Mucosa of rectum (tissue), 2 donors: ENCODE measurements around the gene TRAK2.

Experiments used
- H3K27ac ChIP-seq, 2 donors: one replicate each; pipeline ENCODE4 v1.7.0; 2013; ENCODE audit warnings: inconsistent platforms in 2 of 2, low read depth in 2 of 2, low read length in 2 of 2
- H3K27me3 ChIP-seq, 2 donors: one replicate each; pipeline ENCODE4 v1.7.0; 2013; ENCODE audit warnings: low read length in 2 of 2; ENCODE audit not compliant: control insufficient read depth in 2 of 2, insufficient read depth in 2 of 2
- H3K36me3 ChIP-seq, 2 donors: one replicate each; pipeline ENCODE4 v1.7.0; 2013; ENCODE audit warnings: low read length in 2 of 2; ENCODE audit not compliant: control insufficient read depth in 2 of 2, insufficient read depth in 2 of 2
- H3K4me1 ChIP-seq, 2 donors: one replicate each; pipeline ENCODE4 v1.7.0; 2013; ENCODE audit warnings: low read length in 2 of 2, mild to moderate bottlenecking in 1 of 2; ENCODE audit not compliant: control insufficient read depth in 2 of 2, insufficient read depth in 2 of 2
- H3K4me3 ChIP-seq, 2 donors: one replicate each; pipeline ENCODE4 v1.7.0; 2013; ENCODE audit warnings: low read length in 2 of 2
- H3K9ac ChIP-seq, 2 donors: one replicate each; pipeline ENCODE4 v1.7.0; 2013; ENCODE audit warnings: low read length in 2 of 2, low read depth in 1 of 2, mild to moderate bottlenecking in 1 of 2
- H3K9me3 ChIP-seq, 2 donors: one replicate each; pipeline ENCODE4 v1.7.0; 2013; ENCODE audit warnings: low read length in 2 of 2; ENCODE audit not compliant: control insufficient read depth in 2 of 2
- donor health status: healthy.
- donor health status: Normal muscosa, but diverticular disease.

Gene TRAK2

DNA sequence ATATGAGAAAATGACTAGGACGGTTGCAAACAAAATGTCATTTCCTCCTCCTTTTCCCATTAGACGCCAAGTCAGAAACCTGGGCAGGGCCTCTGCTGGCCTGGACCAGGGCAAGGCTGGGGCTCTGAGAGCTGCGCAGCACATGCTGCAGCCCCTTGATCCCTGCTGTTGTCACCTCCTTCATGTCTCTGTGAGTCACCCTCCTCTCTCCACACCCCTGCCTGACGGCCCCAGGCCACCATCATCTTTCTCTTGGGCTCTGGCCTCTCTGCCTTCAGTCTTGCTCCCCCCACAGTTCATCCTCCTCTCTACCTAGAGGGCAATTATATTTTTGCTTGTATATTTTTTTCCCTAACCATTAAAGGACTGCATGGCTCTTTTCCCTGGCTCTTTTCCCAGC, 104.1 kb downstream of the TRAK2 start:
- Histone ChIP-seq H3K27me3 (no peaks in the 10 kb centered on the region), H3K27ac (no peak overlapping the region), H3K4me1 (no peaks in the 10 kb centered on the region), H3K4me3 (no peak overlapping the region), H3K9me3 (no peaks in the 10 kb centered on the region), H3K9ac (no peak overlapping the region), H3K36me3 (peaks cover 3 to 5% of the 10 kb centered on the region in 2 donors)

DNA sequence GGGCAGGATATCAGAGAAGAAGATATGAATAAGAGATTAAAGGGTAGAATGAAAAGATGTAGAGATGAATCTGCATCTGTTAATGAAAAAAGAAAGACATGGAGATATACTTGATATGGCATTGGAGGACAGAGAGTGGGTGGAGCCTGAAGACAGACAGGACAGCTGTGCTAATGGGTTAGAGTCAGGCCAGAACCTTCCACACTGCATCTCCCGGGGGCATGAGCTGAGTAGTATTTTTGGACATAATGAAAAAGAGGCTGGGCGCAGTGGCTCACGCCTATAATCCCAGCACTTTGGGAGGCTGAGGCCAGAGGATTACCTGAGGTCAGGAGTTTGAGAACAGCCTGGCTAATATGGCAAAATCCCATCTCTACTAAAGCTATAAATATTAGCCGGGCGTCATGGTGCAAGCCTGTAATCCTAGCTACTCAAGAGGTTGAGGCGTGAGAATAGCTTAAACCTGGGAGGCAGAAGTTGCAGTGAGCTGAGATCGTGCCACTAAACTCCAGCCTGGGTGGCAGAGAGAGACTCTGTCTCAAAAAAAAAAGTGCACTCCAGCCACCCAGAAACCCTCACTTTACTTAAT, 105.5 kb downstream of the TRAK2 start:
- H3K36me3 ChIP-seq: peaks cover 3 to 5% of the 10 kb centered on the region in 2 donors
- H3K9me3 ChIP-seq: no peaks in the 10 kb centered on the region
- no peaks in the 10 kb centered on the region for H3K4me1 ChIP-seq
- no peak overlapping the region for H3K27ac ChIP-seq
- no peaks in the 10 kb centered on the region for H3K27me3 ChIP-seq
- no peak overlapping the region for H3K9ac ChIP-seq
- H3K4me3 ChIP-seq: no peak overlapping the region

- Histone ChIP-seq H3K27ac (no peak overlapping the region), H3K9ac (no peak overlapping the region), H3K4me1 (no peaks in the 10 kb centered on the region), H3K9me3 (no peaks in the 10 kb centered on the region), H3K4me3 (no peak overlapping the region), H3K36me3 (peaks cover 4 to 6% of the 10 kb centered on the region in 2 donors), H3K27me3 (no peaks in the 10 kb centered on the region)
Measured at GRCh38 chr2:201344663-201345366, 106.4 kb downstream of the TRAK2 start.

GRCh38 chr2:201343559-201343958, 107.7 kb downstream of the TRAK2 start:
- Histone ChIP-seq H3K27ac (no peak overlapping the region), H3K27me3 (no peaks in the 10 kb centered on the region), H3K9ac (no peak overlapping the region), H3K9me3 (no peaks in the 10 kb centered on the region), H3K36me3 (peaks cover 6 to 8% of the 10 kb centered on the region in 2 donors), H3K4me3 (no peak overlapping the region), H3K4me1 (no peaks in the 10 kb centered on the region)

- H3K27ac ChIP-seq: no peak overlapping the region
- no peak overlapping the region for H3K4me3 ChIP-seq
Measured at GRCh38 chr2:201342923-201343322, 108.3 kb downstream of the TRAK2 start.

DNA sequence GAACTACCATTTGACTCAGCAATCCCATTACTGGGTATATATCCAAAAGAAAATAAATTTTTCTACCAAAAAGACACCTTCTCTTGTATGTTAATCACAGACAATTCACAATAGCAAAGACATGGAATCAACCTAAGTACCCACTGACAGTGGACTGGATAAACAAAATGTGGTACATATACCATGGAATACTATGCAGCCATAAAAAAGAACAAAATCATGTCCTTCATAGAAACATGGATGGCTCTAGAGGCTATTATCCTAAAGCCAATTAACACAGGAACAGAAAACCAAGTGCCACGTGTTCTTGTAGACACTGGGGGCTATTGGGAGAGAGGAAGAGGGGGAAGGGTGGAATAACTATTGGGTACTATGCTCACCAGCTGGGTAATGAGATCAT, 121.8 kb downstream of the TRAK2 start:
- no peak overlapping the region for H3K4me3 ChIP-seq
- H3K36me3 ChIP-seq: no peaks in the 10 kb centered on the region
- H3K9ac ChIP-seq: no peak overlapping the region
- no peaks in the 10 kb centered on the region for H3K4me1 ChIP-seq
- no peak overlapping the region for H3K27ac ChIP-seq
- no peaks in the 10 kb centered on the region for H3K27me3 ChIP-seq
- H3K9me3 ChIP-seq: no peaks in the 10 kb centered on the region

More at GRCh38 chr2:201342923-201343322, 108.3 kb downstream of the TRAK2 start:
- Histone ChIP-seq H3K36me3 (peaks cover 6 to 8% of the 10 kb centered on the region in 2 donors), H3K27me3 (no peaks in the 10 kb centered on the region), H3K9me3 (no peaks in the 10 kb centered on the region), H3K9ac (no peak overlapping the region), H3K4me1 (no peaks in the 10 kb centered on the region)

- H3K27me3 ChIP-seq: no peaks in the 10 kb centered on the region
- H3K9ac ChIP-seq: no peak overlapping the region
- no peak overlapping the region for H3K27ac ChIP-seq
- no peak overlapping the region for H3K4me3 ChIP-seq
- H3K4me1 ChIP-seq: no peaks in the 10 kb centered on the region
- H3K9me3 ChIP-seq: peaks cover 2 to 3% of the 10 kb centered on the region in 2 donors
- H3K36me3 ChIP-seq: no peaks in the 10 kb centered on the region
Measured at GRCh38 chr2:201327678-201328077, 123.6 kb downstream of the TRAK2 start.
